Vagina (tissue), 2 donors: ENCODE results near the gene SYNE1.

Experiments used
- POLR2A ChIP-seq, 2 donors: fragments of 450-650 bp; IDR thresholded peaks; one replicate each; pipeline ENCODE4 v1.6.1; 2017; ENCODE audit warnings: antibody characterized with exemption in 2 of 2, mild to moderate bottlenecking in 2 of 2, moderate library complexity in 2 of 2
- TF ChIP-seq, protein P1 (sequence below), 3 experiments: fragments of 450-650 bp in 2 of 3; fragments of 200-600 bp in 1 of 3; sonication (generic) in 1 of 3; IDR thresholded peaks; one replicate each; pipeline ENCODE4 v1.5.1; 2017 to 2019; ENCODE audit warnings: antibody characterized with exemption in 3 of 3, mild to moderate bottlenecking in 2 of 3, moderate library complexity in 2 of 3

DNA sequence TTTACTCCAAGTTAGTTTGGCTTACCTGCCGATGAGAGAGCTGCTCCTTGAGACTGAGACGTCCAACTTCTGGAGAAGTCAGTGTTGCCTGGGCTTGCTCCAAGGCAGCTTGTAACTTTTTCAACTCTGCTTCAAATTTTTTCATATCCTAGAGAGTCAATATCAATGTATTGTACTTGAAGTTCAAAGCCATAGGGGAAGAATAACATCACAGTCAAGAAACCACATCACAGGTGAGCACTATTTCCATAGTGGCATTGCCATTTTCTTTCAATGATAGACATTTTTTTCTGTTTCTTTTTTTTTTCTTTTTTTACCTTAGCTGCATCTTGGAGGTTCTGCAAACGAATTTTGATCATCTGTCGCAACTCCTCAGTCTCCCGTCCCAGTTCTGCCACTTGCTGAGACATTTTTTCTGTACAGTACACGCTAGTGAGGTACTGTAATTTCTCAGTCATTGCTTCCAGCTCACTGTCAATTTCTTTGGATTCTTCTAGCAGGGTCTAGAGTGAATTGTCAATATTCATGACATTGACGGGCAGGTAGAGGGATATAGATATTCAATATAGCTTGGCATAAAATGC lies 326.7 kb downstream of the SYNE1 start:
- no peak for TF ChIP-seq POLR2A (IDR thresholded peaks at IDR 0.05)
- TF ChIP-seq, protein P1, sequence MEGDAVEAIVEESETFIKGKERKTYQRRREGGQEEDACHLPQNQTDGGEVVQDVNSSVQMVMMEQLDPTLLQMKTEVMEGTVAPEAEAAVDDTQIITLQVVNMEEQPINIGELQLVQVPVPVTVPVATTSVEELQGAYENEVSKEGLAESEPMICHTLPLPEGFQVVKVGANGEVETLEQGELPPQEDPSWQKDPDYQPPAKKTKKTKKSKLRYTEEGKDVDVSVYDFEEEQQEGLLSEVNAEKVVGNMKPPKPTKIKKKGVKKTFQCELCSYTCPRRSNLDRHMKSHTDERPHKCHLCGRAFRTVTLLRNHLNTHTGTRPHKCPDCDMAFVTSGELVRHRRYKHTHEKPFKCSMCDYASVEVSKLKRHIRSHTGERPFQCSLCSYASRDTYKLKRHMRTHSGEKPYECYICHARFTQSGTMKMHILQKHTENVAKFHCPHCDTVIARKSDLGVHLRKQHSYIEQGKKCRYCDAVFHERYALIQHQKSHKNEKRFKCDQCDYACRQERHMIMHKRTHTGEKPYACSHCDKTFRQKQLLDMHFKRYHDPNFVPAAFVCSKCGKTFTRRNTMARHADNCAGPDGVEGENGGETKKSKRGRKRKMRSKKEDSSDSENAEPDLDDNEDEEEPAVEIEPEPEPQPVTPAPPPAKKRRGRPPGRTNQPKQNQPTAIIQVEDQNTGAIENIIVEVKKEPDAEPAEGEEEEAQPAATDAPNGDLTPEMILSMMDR (IDR thresholded peaks at IDR 0.05), result no peak
